ES-I3 (cell line): ENCODE data around the gene DLGAP1.
"Not testable (repeated sequence)": the region's sequence is repeated elsewhere in the genome, so short reads cannot be mapped to it uniquely, and the experiment has no call there.

Experiments
- H3K36me3 ChIP-seq: 2 replicates; pipeline ENCODE4 v1.6.1; 2013; ENCODE audit warnings: mild to moderate bottlenecking, low read length, control low read depth, moderate library complexity; ENCODE audit not compliant: insufficient read depth
- H3K4me1 ChIP-seq: 2 replicates; pipeline ENCODE4 v1.6.1; 2013; ENCODE audit warnings: mild to moderate bottlenecking, control low read depth, low read length; ENCODE audit not compliant: insufficient read depth
- H3K9ac ChIP-seq: 2 replicates; pipeline ENCODE4 v1.6.1; 2013; ENCODE audit warnings: low read depth, mild to moderate bottlenecking, low read length, moderate library complexity
- H3K9me3 ChIP-seq: 2 replicates; pipeline ENCODE4 v1.6.1; 2013; ENCODE audit warnings: mild to moderate bottlenecking, low read length, moderate library complexity; ENCODE audit not compliant: control insufficient read depth, insufficient read depth

DLGAP1 gene

DNA sequence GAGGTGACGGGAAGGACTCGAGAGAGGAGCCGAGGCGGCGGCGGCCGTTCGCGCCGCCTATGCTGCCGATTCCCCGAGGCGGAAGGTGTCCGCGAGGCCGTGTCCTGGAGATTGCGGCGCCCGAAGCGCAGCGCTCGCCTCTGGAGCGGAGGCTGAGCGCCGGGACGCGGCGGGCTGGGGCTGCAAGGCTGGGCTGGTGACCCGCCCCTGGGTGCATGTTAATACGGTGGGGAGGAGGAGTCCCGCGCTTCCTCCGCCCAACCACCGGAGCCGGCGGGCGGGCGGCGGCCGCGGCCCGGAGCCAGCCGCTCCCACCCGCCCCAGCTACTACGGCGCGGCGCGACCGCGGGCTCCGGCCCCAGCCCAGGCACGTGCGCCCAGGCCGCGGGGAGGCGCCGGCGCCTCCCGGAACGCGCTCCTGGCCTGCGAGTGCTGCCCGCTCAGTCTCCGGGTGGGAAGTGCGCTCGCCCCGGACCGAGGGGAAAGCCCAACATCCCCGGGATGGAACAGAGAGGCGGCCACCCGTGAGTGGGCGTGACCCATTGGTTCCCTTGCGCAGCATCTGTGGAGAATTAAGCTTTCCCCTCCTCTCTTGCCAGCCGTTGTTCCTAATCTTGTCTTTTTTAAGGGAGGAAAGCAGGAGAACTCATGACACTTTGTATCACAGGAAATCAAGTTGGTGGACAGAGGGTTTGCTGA, at the start of gene DLGAP1:
Gene DLGAP1, minus strand, starts transcription at position 195 of the 699 bp plus-strand sequence.
- peaks cover 10% of the 10 kb centered on the region; the same call in 1 of the 2 replicates for H3K4me1 ChIP-seq
- peak within 1 kb of the TSS; percentile 91 for H3K9ac ChIP-seq
- H3K9me3 ChIP-seq, result no peaks in the 10 kb centered on the region
- H3K36me3 ChIP-seq, result no peaks in the 10 kb centered on the region

DNA sequence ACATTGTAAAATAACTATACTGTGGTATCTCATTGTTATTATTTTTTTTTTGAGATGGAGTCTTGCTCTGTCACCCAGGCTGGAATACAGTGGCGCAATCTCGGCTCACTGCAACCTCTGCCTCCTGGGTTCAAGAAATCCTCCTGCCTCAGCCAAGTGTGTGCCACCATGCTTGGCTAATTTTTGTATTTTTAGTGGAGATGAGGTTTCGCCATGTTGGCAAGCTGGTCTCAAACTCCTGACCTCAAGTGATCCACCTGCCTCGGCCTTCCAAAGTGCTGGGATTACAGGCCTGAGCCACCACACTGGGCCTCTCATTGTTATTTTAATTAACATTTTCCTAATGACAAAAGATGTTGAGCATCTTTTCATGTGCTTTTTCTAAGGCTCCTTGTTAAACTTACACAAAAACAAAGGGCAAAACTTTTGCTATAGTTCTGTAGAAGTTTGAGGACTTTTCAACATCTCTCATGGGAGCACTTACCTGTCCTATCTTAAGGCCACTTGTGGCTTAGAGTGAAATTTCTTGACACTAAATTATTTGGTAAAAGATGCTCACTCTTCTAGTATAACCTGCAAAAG, 39.7 kb upstream of the DLGAP1 start:
- not testable (repeated sequence) for H3K4me1 ChIP-seq, H3K36me3 ChIP-seq, H3K9ac ChIP-seq, H3K9me3 ChIP-seq

DNA sequence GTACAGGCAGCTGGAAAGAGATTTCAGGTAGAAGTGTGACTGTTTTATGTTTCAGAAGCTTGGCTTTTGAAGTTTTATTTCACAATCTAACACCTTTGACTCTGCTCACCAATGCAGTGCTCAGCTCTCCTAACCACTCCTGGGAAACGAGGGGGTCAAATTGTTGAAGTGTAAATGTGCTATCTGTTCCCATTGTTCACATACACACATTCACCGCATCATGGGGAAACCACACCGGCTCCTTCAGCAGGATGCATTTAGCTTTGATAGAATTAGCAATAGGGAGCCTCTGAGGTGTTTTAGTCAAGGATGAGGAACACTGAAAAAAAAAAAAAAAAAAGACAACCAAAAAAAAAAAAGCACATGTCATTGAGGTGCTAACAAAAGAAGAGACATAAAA, 13.4 kb upstream of the DLGAP1 start:
- Histone ChIP-seq H3K4me1 (peaks cover 4% of the 10 kb centered on the region; the same call in 1 of the 2 replicates), H3K9ac (no peak overlapping the region), H3K9me3 (no peaks in the 10 kb centered on the region)

DNA sequence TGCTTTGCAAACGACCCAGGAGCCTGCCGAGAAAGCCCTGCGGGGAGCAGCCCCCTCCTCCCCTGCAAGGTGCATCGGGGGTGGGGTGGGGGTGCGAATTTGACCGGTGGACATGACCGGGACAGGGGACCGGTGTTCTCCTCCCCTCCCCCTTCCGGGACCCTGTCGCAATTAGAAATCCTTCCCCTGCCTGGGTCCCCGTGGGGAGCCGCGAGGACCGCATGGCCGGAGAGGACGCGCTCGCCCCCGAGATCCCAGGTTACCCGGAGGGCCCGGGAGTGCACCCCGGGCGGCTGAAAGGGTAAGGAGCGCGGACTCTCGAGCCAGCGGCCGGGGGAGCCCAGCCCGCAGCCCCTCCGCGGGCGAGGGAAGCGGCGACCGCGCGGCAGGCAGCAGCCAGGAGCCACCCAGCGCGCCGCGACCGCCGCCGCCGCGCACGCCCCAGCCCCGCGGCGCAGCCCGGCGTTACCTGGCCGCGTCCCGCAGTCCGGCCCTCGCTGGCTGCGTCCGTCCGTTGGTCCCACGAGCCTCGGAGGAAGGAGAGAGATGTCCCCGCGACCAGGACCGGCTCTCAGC, 482 bp downstream of the DLGAP1 start:
- peaks cover 17% of the 10 kb centered on the region; the same call in 1 of the 2 replicates for H3K4me1 ChIP-seq
- no peaks in the 10 kb centered on the region for H3K36me3 ChIP-seq
- peak overlapping the region; percentile 91 for H3K9ac ChIP-seq
- H3K9me3 ChIP-seq, result no peaks in the 10 kb centered on the region

More for the DNA sequence above, 13.4 kb upstream of the DLGAP1 start:
- no peaks in the 10 kb centered on the region for H3K36me3 ChIP-seq

DNA sequence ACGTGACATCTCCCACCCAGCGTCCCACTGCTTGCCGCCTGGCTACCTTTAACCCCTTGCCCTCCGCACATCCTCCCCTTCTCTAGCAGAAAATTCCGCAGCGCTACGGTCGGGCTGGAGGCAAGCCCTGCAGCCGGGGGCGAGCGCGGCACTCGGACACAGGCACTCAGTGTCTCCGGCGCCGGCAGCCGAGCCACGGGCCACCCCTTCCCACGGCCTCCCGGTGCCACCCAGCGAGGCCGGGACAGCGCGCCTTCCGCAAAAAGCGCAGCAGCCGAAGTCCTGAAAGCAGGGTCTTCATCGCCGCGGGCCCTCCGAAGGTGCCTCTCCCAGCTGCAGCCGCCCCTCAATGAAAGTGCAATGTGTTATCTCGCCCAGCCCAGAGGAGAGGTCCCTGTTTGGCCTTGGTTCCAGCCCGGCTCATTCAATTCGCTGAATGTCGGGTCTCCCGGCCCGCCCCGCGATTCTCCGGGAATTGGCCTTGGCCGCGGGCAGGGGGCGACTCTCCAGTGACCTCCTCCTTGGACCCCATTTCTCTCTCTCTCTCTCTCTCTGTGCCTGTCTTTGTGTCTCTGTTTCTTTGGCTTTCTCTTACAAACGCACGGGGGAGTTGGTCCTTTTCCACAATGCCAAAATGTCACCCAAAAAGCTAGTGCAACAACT, 1.1 kb downstream of the DLGAP1 start:
- H3K36me3 ChIP-seq, result no peaks in the 10 kb centered on the region
- peaks cover 20% of the 10 kb centered on the region; the same call in 1 of the 2 replicates for H3K4me1 ChIP-seq
- no peaks in the 10 kb centered on the region for H3K9me3 ChIP-seq
- peak overlapping the region; percentile 91 for H3K9ac ChIP-seq

DNA sequence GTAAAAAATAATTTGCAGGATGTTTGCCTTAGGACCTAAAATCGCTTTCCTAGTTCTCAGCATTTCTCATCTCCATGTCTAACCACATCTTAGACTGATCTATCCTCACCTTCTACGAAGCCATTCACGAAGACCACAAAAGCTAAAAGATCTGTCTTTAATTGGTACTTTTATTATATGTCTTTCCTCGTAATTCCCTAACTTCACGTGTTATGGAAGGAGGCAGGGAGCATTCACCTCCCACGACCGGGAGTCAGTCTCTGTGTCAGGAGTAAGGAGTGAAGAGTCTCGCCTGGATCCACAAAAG, 1.6 kb downstream of the DLGAP1 start:
- Histone ChIP-seq H3K4me1 (peaks cover 20% of the 10 kb centered on the region; the same call in 1 of the 2 replicates), H3K9me3 (no peaks in the 10 kb centered on the region), H3K36me3 (no peaks in the 10 kb centered on the region), H3K9ac (peak overlapping the region; percentile 91)

DNA sequence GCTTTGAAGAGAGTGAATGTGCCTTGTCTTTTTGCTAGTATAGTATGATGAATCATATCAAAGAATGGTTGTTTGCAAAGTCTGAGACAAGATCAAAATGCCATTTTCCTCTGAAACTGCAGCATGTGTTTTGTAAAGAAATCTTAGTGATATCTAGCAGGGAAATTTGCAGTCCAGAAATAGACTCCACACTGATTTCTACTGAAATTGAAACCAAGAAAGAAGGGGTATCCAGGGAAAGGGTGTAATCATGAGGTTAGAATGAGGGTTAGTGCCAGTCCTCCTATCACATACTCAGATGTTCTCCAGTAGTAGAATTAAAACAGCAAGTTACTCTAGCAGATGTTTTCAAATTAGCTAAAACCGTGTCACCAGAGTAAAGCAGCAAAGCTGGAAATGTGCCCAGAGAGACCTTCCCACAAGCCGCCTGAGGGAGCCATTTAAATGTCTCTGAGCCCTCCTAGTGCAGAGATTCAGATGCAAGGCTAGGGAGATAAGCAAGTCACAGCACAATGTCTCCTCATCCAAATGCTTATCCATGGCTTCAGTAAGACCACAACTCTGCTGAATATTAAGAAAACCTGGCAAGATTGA, 4.9 kb downstream of the DLGAP1 start:
- H3K9me3 ChIP-seq, result no peaks in the 10 kb centered on the region
- no peak overlapping the region for H3K9ac ChIP-seq
- peaks cover 24% of the 10 kb centered on the region for H3K4me1 ChIP-seq
- H3K36me3 ChIP-seq, result no peaks in the 10 kb centered on the region

GRCh38 chr18:4445902-4446301, 9.2 kb downstream of the DLGAP1 start:
- H3K36me3 ChIP-seq, result no peaks in the 10 kb centered on the region
- H3K9ac ChIP-seq, result no peak overlapping the region
- H3K9me3 ChIP-seq, result no peaks in the 10 kb centered on the region
- peaks cover 23% of the 10 kb centered on the region for H3K4me1 ChIP-seq

DNA sequence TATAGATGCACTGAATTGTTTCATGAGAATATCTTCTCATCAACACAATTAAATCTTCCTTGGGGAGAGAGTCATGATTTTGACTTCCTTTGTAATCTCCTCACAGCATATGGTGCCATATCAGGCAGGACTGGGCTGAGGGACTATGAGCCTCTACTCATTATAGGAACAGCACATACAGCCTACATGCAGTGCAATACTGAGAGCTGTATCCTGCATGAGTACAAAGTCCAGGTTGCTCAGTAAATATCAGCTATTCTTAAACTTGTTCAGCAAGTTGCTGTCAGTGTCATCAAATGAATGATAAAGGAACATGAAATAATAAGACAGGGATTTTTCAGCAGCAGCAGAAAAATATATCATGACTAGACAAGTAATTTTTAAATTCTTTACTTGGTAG, 10.8 kb downstream of the DLGAP1 start:
- H3K9ac ChIP-seq, result no peak overlapping the region
- H3K36me3 ChIP-seq, result no peaks in the 10 kb centered on the region
- H3K4me1 ChIP-seq, result peaks cover 9% of the 10 kb centered on the region
- H3K9me3 ChIP-seq, result no peaks in the 10 kb centered on the region

- peaks cover 16% of the 10 kb centered on the region for H3K4me1 ChIP-seq
- no peaks in the 10 kb centered on the region for H3K9me3 ChIP-seq
- H3K9ac ChIP-seq, result no peak overlapping the region
- H3K36me3 ChIP-seq, result no peaks in the 10 kb centered on the region
Measured at GRCh38 chr18:4441098-4441497, 14.0 kb downstream of the DLGAP1 start.

GRCh38 chr18:4438938-4439337, 16.2 kb downstream of the DLGAP1 start:
- Histone ChIP-seq H3K9ac (no peak overlapping the region), H3K9me3 (no peaks in the 10 kb centered on the region), H3K4me1 (peaks cover 22% of the 10 kb centered on the region), H3K36me3 (no peaks in the 10 kb centered on the region)

- Histone ChIP-seq H3K9me3 (no peaks in the 10 kb centered on the region), H3K9ac (no peak overlapping the region), H3K36me3 (no peaks in the 10 kb centered on the region), H3K4me1 (peaks cover 15% of the 10 kb centered on the region)
Measured at GRCh38 chr18:4433717-4434116, 21.4 kb downstream of the DLGAP1 start.

- Histone ChIP-seq H3K9ac (no peak overlapping the region), H3K9me3 (no peaks in the 10 kb centered on the region), H3K36me3 (no peaks in the 10 kb centered on the region), H3K4me1 (peaks cover 12% of the 10 kb centered on the region)
Measured at GRCh38 chr18:4430836-4431235, 24.3 kb downstream of the DLGAP1 start.

DNA sequence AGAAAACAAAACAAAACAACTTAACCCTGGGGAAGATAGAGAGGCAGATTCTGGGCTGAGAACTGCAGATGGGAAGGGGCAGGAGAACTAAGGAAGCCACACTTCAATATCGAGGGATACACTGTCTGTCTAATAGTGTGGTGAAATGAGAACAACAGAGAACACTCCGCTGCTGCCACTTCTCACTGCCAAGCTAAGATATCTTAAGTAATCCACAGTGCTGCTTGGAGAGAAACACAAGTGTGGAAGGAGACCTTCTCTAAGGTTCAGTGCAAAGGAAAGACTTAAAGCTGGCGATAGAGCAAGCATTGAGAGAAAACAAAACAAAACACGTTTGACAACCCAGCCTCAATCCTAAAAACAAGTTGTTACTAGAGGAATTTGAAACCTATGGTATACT, 37.4 kb downstream of the DLGAP1 start:
- Histone ChIP-seq H3K9me3 (peaks cover 3% of the 10 kb centered on the region), H3K4me1 (no peaks in the 10 kb centered on the region), H3K36me3 (no peaks in the 10 kb centered on the region), H3K9ac (no peak overlapping the region)
